Vagina (tissue), 2 donors: ENCODE results near the gene METTL21C.

Experiments used
- CTCF ChIP-seq, 3 experiments: fragments of 450-650 bp in 2 of 3; fragments of 200-600 bp in 1 of 3; sonication (generic) in 1 of 3; IDR thresholded peaks; one replicate each; pipeline ENCODE4 v1.5.1; 2017 to 2019; ENCODE audit warnings: antibody characterized with exemption in 3 of 3, mild to moderate bottlenecking in 2 of 3, moderate library complexity in 2 of 3
- POLR2A ChIP-seq, 2 donors: fragments of 450-650 bp; IDR thresholded peaks; one replicate each; pipeline ENCODE4 v1.6.1; 2017; ENCODE audit warnings: antibody characterized with exemption in 2 of 2, mild to moderate bottlenecking in 2 of 2, moderate library complexity in 2 of 2

- TF ChIP-seq CTCF (IDR thresholded peaks at IDR 0.05) (no peak), POLR2A (IDR thresholded peaks at IDR 0.05) (no peak)
Measured at GRCh38 chr13:102718746-102719145, 23.9 kb upstream of the METTL21C start.
